ENCODE data around the gene STK33.

STK33 gene

DNA sequence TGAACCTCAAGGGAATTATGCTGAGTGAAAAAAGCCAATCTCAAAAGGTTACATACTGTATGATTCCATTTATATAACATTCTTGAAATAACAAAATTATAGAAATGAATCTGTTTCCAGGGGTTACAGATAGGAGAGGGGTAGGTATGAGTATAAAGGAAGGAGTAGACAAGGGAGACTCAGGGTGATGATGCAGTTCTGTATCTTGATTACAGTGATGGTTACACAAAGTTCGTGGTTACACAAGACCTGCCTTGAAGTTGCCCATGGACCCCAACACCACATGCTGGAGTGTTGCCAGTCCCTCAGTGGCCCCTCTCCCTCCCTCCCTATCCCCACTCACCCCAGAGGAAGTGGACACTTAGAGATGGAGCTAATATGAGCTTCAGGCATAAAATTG is 20.3 kb downstream of the STK33 start:
- TF ChIP-seq, protein P1, sequence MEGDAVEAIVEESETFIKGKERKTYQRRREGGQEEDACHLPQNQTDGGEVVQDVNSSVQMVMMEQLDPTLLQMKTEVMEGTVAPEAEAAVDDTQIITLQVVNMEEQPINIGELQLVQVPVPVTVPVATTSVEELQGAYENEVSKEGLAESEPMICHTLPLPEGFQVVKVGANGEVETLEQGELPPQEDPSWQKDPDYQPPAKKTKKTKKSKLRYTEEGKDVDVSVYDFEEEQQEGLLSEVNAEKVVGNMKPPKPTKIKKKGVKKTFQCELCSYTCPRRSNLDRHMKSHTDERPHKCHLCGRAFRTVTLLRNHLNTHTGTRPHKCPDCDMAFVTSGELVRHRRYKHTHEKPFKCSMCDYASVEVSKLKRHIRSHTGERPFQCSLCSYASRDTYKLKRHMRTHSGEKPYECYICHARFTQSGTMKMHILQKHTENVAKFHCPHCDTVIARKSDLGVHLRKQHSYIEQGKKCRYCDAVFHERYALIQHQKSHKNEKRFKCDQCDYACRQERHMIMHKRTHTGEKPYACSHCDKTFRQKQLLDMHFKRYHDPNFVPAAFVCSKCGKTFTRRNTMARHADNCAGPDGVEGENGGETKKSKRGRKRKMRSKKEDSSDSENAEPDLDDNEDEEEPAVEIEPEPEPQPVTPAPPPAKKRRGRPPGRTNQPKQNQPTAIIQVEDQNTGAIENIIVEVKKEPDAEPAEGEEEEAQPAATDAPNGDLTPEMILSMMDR (IDR thresholded peaks at IDR 0.05; ENCODE audit: borderline replicate concordance, insufficient read depth, low read depth, low read length) = no peak

GRCh38 chr11:8567602-8568198 is 26.3 kb downstream of the STK33 start:
- TF ChIP-seq, protein P1 (IDR thresholded peaks at IDR 0.05; ENCODE audit: borderline replicate concordance, insufficient read depth, low read depth, low read length) = no peak
- no peak overlapping the region for H3K4me3 ChIP-seq (ENCODE audit: low read depth, low read length)

More for the DNA sequence above, 20.3 kb downstream of the STK33 start:
- no peak overlapping the region for H3K4me3 ChIP-seq (ENCODE audit: low read depth, low read length)

GRCh38 chr11:8566613-8567210 is 27.3 kb downstream of the STK33 start:
- no peak overlapping the region for H3K4me3 ChIP-seq (ENCODE audit: low read depth, low read length)
- TF ChIP-seq, protein P1 (IDR thresholded peaks at IDR 0.05; ENCODE audit: borderline replicate concordance, insufficient read depth, low read depth, low read length) = no peak

GRCh38 chr11:8564526-8564925 is 29.5 kb downstream of the STK33 start:
- TF ChIP-seq, protein P1 (IDR thresholded peaks at IDR 0.05; ENCODE audit: borderline replicate concordance, insufficient read depth, low read depth, low read length) = no peak
- no peak overlapping the region for H3K4me3 ChIP-seq (ENCODE audit: low read depth, low read length)

GRCh38 chr11:8561461-8561860 is 32.6 kb downstream of the STK33 start:
- TF ChIP-seq, protein P1 (IDR thresholded peaks at IDR 0.05; ENCODE audit: borderline replicate concordance, insufficient read depth, low read depth, low read length) = no peak
- no peak overlapping the region for H3K4me3 ChIP-seq (ENCODE audit: low read depth, low read length)

DNA sequence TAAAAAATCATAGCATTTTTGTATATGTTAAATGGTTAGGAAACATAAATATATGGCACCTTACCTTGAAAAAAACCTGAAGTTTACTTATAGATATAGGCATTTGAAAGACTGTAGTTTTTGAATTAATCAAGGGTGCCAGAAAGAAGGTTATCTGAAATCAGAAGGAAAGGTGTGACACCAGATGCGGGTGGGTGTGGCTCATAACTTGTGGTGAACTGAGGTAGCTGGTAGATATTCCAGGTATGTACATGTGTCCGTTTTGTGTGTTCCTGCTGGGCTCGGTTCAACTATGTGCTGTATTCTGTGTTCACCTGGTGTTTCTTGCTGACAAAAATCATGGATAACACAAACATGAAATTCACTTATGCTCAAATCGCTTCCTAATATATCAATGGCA is 35.6 kb downstream of the STK33 start:
- no peak overlapping the region for H3K4me3 ChIP-seq (ENCODE audit: low read depth, low read length)
- TF ChIP-seq, protein P1 (IDR thresholded peaks at IDR 0.05; ENCODE audit: borderline replicate concordance, insufficient read depth, low read depth, low read length) = no peak

DNA sequence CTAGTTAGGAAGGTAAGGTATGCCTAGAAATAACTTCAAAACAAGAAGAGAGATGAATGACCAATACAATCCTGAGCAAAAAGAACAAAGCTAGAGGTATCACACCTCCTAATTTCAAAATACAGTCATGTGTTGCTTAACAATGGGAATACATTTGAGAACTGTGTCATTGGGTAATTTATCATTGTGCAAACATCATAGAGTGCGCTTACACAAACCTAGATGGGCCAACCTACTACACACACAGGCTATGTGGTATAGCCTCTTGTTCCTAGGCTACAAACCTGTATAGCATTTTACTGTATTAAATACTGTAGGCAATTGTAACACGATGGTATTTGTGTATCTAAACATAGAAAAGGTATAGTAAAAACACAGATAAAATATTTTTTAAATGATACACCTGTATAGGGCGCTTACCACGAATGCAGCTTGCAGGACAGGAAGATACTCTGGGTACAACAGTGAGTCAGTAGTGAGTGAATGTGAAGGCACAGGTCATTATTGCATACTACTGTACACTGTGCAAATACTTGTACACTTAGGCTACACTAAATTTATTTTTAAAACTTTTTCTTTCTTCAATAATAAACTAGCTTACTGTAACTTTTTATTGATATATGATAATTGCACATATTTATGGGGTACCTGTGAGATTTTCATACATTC is 48.2 kb downstream of the STK33 start:
- TF ChIP-seq, protein P1 (IDR thresholded peaks at IDR 0.05; ENCODE audit: borderline replicate concordance, insufficient read depth, low read depth, low read length) = no peak
- no peak overlapping the region for H3K4me3 ChIP-seq (ENCODE audit: low read depth, low read length)

Measured in GM12875 (cell line).